IPS-NIHi7 (cell line): ENCODE measurements around the gene LCN6.

Experiments
- DNase-seq: peaks from one replicate; pipeline ENCODE4 v3.0.0; 2012; ENCODE audit warnings: mixed read lengths; ENCODE audit errors: extremely low spot score

Gene LCN6

DNA sequence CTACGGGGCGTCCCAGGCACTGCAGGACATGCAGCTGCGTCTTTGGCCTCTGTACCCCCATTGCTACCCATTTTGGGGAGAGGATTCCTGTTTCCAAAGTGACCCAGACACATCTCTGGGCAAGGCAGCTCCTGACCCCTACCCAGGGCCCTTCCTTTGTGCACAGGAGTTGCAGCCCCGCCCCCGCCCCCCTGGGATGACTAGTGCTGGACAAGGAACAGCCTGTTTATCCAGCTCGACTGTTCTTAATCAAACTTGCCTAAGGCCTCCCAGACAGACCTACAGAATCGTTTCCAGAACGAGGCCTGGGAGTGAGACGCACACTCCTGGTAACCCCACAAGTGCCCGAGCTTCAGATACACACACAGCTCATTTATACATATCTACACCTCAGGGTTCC is 22.7 kb downstream of the LCN6 start:
- no peak for DNase-seq

GRCh38 chr9:136724772-136725171 is 23.6 kb downstream of the LCN6 start:
- no peak for DNase-seq

DNA sequence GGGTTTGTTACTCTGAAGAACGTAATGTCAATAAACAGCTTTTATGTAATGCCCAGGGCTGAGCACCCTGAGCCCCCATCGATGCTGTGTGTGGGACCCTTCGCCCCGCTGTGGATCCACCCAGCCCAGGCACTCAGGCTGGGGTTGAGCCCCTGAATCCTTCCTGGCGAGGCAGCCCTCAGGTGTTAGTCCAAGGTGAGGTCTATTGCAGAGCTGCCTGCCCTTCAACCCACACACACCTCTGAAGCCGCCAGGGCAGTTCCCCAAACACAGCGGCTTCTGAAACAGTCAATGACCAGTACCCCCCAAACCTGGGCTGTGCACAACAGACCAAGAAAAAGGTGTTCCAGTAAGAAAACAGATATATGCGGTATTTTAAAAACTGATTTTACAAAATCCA is 24.3 kb downstream of the LCN6 start:
- no peak for DNase-seq

DNA sequence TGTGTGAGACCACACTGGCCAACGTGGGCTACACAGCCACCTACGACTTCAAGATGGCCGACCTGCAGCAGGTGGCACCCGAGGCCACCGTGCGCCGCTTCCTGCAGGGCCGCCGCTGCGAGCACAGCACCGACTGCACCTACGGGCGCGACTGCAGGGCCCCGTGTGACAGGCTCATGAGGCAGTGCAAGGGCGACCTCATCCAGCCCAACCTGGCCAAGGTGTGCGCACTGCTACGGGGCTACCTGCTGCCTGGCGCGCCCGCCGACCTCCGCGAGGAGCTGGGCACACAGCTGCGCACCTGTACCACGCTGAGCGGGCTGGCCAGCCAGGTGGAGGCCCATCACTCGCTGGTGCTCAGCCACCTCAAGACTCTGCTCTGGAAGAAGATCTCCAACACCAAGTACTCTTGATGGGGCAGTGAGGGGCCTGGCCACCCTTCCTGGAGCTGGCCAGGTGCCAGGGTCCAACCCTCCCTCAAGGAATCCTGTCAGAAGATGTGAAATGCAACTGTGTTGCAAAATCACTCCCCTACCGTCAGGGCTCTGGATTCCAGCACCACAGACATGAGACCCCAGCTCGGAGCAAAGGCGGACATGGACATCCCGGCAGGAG is 24.9 kb downstream of the LCN6 start:
- no peak for DNase-seq

- no peak for DNase-seq
Measured at GRCh38 chr9:136722969-136723356, 25.4 kb downstream of the LCN6 start.

- no peak for DNase-seq
Measured at GRCh38 chr9:136722093-136722968, 26.0 kb downstream of the LCN6 start.

DNA sequence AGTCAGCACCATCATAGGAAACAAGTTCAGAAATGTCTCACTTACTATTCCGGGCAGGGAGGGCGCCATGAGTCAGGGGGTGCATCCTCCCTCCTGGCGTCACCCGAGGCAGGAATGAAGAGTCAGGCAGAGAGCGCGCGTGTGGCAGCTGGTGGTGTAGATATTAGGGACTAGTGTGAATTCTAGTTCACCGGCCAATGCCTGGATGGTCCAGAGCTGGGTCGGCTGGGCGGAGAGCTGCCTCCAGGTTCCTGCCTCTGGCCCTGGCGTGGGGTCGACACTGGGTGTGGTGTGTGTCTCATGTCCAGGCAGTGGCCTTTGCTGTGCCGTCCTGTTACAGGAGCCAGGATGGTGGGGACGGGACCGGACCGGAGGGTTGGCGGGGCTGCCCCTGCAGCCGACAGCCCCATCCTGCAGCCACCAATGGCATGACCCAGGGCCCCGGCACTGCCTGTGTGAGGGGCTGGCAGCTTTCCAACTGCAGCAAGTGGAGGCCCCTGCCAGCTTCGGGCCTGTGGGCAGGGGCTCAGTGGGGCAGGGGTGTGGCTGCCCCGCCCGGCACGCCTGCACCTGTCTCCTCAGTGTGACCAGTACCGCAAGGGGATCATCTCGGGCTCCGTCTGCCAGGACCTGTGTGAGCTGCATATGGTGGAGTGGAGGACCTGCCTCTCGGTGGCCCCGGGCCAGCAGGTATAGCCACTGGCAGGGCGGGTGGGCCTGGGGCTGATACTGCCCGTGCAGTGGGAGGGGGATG is 26.8 kb downstream of the LCN6 start:
- DNase-seq, result no peak

DNA sequence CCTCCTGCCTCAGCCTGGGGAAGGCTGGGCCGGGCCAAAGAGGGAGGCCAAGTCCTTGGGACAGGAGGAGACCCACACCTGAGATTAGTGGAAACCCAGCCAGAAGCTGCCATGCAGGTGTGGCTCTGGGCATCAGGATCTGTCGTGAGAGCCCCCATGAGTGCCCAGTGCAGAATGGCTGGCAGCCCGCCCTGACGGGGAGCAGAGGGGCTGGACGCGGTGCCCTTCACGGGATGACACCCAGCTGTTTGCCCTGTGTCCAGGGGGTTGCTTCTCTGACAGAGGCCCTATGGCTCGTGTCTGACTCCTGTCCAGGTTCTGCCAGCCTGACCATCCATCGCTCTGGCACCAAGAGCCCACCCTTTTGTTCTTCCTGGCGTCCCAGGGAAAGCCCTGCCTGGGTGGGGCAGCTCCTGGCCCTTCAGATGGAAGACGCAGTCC is 27.4 kb downstream of the LCN6 start:
- no peak for DNase-seq

DNA sequence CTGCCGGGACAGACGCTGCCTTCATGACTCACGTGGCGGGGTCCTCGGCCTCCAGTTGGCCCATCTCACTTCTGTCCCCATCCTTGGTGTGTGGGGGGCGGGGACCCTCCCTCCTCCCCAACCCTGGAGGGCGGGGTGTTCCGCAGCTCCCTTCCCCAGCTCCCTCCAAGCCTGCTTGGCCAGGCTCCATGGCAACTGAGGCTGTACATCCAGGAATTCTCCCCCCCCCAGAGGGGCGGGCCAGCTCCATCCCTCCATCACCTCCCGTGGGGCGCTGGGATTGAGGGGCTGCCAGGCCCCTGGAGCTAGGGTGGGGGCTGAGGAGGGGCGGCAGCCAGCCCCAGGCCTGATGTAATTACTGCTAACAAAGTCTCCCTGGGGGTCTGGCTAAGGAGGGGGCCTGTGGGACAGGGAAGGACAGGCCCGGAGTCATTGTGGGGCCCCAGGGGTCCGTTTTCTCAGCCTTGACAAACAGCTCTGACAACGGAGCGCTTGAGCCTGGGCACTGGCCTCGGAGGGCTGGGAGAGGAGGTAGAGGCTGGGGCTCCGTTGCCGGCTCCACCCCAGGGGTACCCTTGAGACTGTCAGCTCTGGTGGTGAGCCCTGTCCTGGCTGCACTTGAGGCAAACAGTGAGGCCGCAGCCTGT is 28.0 kb downstream of the LCN6 start:
- DNase-seq, result no peak

GRCh38 chr9:136719195-136719880 is 29.0 kb downstream of the LCN6 start:
- DNase-seq, result no peak

GRCh38 chr9:136718345-136719194 is 29.8 kb downstream of the LCN6 start:
- DNase-seq, result no peak

DNA sequence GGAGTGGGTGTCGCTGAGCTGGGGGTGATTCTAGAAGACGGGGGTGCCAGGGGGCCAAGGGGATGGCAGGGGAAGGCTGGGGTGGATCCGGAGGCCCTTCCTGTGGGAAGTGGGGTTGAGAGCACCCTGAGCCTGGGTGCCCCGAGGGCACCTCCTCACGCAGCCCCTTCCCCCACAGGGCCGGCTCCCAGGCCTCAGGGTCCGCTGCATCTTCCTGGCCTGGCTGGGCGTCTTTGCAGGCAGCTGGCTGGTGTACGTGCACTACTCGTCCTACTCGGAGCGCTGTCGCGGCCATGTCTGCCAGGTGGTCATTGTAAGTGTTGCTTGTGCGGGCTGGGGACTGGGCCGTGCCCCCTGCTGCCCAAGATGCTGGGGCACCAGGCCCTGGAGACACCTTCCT is 30.9 kb downstream of the LCN6 start:
- no peak for DNase-seq

- DNase-seq, result no peak
Measured at GRCh38 chr9:136714893-136715274, 33.4 kb downstream of the LCN6 start.

- no peak for DNase-seq
Measured at GRCh38 chr9:136714096-136714892, 34.0 kb downstream of the LCN6 start.

GRCh38 chr9:136713550-136713949 is 34.8 kb downstream of the LCN6 start:
- no peak for DNase-seq

DNA sequence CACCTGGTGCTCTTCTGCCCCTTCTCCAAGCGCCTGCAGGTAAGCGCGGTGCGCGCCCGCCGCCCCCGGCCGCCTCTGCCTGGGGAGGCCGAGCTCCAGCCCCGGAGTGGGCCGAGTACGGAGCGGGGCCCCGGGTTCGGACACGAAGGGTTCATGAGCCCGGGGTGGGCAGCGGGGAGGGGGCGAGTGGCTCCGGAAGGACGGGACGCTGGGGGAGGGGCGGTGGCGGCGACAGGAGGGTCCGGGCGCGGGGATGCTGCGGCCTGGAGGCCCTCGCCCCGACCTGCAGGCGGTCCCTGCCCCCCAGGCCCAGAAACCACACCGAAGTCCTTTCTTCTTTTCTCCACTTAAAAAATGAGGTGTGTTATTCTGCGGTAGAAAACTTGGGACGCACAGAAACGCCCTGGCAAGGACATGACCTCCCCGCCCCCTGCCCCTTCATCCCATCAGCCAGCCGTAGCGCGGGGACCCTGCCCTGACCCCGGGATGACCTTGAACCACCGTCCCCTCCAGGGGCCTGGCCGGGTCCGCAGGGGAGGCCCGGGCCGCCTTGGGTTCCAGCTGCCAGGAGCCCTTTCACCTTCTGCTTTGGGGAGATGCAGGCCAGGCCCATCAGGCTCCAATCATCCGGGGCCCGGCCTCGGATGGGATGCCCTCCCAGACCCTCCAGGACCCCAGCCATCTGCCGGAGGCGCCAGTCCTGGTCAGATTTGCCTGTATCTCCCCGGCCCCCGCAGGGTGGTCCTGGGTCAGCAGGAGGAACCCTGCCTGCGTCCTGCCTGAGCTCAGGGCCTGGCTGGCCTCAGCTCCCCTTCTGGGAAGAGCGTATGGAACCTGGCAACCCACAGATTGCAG is 35.4 kb downstream of the LCN6 start:
- no peak for DNase-seq

- DNase-seq, result peak; percentile 99
Measured at GRCh38 chr9:136711751-136712689, 36.3 kb downstream of the LCN6 start, which contains the start of gene DIPK1B. Gene DIPK1B, plus strand, starts transcription at chr9:136712572. Its CDS starts 94 bp downstream, at chr9:136712666.
